Stimulated activated CD4-positive, alpha-beta T cell treated with anti-CD3 and anti-CD28 coated beads, Interleukin-12 subunit alpha, Interleukin-12 subunit beta, amount 100 ng/mL, for 24 hours (primary cell): ENCODE data around the gene BCAS1.
A peak's percentile ranks its signal among the peaks of the same experiment; 100 is the strongest.
"Not testable (repeated sequence)": the region's sequence is repeated elsewhere in the genome, so short reads cannot be mapped to it uniquely, and the experiment has no call there.

Experiments used
- DNase-seq, 2 experiments: peaks; one replicate each; pipeline ENCODE4 v3.0.0-alpha.2; 2020; ENCODE audit warnings: low read depth in 2 of 2

BCAS1 gene

DNA sequence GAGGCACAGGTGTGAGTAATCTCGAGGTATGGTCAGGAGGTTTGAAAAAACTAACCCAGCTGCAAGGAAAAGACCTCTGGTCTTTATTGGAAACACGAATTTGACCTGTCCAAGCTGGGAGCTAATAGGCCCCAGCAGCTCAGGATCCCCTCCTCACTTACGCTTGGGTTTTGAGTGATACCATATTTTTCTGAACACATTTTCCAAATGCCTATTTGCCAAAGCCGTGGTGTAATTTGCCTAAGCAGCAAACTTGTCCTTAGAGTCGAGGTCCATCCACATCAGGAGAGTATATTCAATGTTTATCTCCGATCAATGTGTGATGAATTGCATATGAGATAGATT is 128.0 kb downstream of the BCAS1 start:
- no peak for DNase-seq

DNA sequence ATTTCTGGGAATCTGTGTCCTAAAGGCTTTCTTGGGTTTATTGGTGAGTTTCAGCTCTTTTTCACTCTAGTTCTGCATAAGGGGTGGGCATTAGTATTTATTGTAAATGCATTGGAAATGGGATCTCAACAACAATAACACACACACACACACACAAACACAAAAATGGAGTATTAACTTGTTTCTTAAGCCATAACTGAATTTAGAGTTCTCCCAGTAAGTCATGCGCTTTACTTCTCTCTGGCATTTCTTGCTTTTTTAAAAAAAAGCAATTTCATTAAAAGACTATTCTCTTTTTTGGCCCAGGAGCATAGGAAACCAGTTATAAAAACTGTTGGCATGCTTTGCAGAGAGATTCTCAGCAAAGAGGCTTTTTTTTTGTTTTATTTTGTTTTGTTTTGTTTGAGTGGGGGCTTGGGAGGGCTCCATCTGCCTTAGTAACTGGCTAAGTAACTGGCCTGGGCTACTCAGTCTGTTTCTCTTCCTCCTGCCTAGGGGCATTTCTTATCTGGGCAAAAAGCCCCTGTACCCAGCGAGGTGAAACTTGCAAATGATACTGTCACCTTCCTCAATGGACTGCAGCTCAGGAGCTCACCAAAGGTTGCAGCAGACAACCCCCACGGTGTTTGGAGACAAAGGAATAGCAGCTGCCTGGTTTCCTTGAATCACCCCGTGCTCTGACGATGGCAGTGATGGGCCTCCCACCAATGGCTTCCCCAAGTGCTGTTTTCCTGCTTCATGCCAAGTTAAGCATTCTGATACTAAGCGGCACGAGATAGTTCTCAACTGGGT is 128.5 kb downstream of the BCAS1 start:
- no peak for DNase-seq

DNA sequence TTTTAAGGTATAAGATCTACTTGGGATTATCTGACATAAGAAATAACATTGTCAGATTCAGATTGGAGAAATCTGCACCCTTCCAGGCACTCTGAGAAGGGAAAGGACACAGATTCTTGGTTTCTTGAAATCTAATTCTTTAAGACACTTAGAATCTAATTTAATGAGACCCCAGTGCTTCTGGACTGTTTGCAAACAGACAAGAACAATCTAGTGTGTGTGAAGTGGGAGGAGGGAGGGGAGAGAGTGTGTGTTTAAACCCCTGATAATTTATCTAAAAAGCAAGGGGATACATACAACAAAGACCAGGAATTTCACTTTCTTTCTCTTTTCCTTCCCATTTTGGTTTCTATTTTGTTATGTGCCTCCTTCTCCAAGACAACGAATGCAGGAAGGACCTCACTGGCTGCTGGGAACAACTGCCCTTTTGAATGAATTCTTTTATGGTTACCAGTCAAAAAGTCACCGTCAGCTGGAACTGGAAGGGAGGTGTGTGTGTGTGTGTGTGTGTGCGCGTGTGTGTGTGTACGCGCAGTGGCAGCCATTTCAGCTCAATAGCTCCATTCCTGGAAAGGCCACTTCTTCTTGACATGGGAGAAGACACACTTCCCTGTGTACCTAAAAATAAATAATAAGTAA is 129.4 kb downstream of the BCAS1 start:
- DNase-seq, result no peak

DNA sequence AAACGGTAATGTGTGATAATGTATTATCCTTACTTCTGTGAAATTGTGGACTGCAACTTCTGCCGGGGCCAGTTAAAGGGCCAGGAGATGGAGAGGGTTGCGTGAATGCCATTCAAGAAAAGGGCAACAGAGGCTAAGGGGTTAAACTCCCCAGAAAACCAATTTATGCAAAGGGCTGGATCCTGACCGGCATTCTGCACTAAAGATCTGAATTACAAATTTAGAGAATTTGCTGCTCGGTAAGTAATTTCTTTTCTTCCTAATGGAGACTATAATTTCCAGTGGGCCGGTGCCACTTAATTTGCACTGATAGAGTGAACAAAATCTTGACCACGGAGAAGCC is 130.1 kb downstream of the BCAS1 start:
- DNase-seq, result no peak

DNA sequence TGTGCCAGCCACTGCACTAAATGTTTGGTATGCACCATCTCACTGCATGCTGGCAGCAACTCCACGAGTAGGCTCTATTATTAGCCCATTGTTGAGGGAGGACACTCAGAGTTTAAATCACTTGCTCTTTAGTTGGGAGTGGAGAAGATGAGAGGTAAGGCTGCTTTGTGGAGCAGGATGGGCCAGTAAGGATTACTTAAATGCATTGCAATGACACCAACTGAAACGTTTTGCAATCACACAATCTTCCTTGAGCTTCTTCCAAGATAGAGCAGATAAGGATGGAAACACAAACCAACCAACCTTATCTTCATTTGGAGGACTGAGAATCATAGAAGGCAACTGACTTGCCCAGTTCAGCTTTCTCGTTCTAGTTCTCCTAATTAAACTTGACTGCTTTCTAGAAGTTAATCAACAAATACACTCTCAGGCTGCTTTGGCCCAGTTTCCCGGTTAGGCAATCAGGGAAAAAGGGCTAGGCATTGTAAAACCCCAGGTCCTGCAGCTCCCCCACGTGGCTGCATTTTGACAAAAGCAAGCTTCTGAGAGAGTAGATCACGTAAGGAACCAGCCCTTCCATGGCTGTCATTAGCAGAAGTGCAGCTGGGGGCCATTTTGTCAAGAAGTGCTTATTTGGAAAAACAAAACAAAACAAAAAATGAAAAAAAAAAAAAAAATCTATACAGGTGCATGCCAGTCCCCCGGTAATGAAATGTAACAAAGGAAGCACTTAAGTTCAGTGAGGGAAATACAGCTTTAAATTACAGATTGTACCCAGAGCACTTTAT is 130.6 kb downstream of the BCAS1 start:
- DNase-seq, result peak; percentile 37 to 67

DNA sequence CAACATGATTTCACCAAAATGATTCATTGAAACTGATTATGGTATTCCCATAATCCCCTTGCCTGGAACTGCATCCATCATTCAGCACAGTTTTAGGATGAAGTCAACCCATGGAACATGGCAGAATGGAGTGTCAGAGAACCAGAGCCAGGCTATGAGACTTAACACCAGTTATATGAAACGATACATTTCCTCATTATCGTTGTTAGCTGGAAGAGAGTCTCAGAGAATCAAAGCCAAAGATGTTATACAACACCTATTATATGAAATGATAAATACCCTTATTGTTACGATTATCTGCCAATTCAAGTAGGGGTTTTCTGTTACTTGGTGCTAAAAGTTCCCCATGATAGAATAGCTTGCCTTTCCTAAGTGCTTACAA is 131.2 kb downstream of the BCAS1 start:
- DNase-seq, result no peak

DNA sequence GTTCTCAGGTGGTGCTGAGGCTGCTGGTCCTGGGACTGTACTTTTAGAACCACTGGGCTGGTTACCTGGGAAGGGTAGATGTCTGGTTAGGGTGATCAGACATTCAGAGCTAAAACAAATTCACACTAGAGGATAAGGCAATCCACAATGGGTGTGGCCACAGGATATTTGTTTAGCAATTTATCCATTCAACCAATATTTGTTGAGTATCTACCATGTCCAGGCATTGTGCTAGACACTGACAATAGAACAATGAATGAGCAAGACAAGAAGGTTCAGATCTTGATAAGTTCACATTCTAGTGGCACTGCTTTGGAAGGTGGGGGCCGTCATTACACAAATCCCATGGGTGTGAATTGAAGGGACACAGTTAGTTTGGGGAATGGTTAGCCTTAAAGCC is 131.7 kb downstream of the BCAS1 start:
- DNase-seq, result no peak

DNA sequence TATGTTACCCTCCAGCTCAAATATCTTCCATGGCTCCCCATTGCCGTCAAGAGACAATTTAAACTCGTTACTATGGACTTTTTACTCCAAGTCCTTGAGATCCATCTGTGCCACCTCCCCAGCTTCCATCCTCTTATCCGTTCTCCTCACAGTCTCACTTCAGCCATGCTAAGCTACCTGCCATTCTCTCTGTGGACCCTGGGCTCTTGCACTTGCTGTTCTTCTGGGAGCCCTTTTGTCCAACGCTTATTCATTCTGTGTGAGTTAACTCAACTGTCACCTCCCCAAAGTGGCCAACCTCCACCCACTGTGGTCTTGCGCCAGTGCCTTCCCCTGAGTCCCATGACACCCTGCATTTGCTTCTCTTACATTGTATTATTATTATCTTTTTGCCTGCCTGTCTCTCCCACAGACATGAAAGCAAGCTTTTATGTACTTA is 132.4 kb downstream of the BCAS1 start:
- DNase-seq, result no peak

DNA sequence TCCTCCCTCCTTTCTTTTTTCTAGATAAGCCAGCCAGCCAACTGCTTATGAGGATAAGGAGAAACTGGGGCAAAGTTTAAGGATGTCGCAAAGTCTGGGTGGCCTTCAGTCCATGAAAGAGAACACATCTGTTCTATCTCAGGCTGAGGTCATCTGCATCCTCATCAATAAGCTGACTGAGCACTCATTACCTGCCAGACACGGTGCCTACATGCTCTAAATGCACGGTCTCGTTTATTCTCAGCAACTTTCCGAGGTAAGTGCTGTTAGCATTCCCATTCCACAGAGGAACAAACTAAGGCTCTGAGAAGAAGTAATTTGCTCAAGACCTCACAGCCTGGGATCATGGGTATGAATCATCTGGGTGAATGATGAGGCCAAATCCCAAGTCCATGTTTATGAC is 133.1 kb downstream of the BCAS1 start:
- no peak for DNase-seq

DNA sequence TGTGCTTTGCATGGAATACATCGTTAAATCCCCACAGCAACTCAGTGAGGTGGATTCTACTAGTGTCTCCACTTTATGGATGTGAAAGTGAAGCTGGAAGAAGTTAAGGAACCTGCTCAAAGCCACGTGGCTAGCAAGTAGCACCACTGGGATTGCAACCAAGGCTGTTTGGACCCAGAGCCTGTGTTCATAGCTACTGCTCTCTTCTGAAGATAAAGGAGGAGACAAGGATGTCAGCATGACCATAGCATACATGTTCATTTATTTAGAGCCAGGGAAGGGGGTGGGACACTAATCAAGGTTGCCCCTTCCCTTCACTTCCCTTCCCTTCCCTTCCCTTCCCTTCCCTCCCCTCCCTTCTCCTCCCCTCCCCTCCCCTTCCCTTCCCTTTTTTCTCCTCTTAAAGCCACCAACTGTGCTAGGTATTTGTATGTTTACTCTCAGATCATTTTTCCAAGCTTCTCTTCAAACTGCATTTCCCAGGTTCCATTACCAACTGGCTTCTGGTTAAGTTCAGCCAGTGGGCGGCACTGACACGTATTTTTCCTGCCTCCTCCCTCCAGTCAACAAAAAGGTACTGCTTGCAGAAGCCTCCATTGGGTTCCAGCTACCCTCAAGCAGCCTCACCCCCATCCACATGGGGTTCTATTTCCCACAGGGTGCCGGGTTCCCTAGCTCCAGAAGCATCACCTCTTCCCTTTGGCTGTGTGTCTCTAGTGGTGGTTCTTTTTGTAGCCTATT is 134.9 kb downstream of the BCAS1 start:
- DNase-seq, result no peak

DNA sequence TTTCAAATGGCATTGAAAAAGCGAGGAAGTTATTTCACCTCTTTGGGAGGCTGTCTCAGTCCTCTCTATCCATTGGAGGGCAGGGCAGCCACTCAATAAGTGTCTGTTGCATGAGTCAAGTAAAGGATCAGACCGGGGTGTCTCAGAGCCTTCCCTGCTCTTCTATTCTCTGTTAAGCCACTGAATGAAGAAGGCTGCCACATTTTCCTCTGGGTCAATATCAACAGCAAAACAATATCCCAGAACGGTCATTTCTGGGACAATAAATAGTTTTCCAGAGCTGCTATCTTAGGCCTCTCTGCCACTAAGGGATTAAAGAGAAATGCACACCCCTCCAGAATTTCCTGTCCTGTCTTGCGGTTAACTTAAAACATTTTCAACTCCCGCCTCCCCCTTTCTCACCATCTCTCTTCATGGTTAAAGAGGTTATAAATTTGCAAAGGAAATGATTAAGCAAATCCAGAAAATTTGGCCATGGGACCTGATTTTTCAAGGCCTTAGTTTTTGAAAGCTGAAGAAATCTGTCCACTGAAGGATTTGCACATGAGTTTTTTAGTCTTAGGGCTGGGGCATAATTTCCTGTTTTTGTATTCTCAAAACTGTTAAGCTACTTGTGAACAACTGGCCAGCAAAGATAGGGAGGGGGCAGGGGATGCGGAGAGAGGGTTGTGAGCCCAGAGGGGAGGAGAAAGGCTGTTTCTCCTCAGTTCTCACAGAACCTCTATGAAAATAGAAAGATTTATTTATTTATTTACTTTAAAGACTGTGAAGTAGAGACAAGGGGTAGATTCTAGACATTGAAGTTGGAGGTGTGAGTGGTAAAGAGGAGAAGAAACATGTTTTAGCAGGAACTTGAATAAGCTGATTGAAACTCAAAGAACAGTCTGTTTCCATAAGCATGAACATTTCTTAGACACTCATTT is 135.7 kb downstream of the BCAS1 start:
- no peak for DNase-seq

DNA sequence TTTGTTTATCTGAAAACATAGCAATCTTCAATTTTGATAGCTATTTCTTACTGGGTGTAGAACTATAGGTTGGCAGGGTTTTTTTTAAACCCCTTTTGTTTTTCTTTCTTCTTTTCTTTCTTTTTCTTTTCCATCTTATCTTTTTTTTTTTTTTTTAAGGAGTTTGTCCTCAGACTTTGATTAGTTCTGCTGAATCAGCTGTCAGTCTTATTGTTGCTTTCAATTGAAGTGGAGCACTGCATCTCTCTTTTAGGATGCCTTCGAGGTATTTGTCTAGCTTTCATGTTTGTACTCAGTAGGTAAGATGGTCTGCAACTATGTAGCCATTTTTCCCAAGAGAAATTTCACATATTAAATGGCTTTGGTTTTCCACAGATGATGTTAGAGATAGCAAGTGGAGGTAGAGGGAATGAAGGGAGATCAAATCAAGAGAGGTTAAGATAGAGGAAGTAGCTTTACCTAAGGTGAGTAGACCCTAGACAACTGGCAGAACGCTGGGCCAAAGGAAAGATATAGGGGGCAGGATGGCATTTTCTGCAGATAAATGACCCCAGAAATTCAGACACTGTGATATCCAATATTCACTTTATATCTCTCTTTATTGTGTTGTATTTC is 137.1 kb downstream of the BCAS1 start:
- DNase-seq, result no peak

DNA sequence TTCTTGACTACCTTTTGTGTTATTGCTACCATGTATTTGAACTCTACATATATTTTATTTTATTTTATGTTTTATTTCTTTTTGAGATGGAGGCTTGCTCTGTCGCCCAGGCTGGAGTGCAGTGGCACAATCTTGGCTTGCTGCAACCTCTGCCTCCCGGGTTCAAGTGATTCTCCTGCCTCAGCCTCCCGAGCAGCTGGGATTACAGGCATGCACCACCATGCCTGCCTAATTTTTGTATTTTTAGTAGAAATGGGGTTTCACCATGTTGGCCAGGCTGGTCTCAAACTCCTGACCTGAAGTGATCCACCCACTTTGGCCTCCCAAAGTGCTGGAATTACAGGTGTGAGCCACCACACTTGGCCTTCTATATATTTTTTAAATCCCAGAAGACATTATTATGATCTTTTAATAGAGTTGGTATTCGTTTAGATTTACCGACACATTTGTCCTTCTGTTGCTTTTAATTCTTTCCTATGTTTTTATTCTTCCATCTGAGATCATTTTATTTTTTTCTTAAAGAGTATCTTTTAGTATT is 137.7 kb downstream of the BCAS1 start:
- not testable (repeated sequence) for DNase-seq

DNA sequence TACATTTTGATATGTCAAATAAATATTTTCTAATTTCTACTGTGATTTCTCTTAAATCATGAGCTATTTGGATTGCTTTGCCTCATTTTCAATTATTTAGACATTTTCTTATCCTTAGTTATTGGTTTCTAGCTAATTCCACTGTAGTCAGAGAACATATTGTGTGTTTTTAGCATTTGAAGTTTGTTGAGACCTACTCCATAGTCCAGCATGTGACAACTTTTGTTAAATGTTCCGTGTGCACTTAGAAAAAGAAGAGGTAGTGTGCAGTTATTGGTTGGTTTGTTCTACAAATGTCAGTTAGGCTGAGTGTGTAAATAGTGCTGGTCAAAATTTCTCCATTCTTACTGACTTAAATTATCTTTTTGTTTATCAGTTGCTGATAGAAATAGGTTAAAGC is 138.8 kb downstream of the BCAS1 start:
- no peak for DNase-seq

DNA sequence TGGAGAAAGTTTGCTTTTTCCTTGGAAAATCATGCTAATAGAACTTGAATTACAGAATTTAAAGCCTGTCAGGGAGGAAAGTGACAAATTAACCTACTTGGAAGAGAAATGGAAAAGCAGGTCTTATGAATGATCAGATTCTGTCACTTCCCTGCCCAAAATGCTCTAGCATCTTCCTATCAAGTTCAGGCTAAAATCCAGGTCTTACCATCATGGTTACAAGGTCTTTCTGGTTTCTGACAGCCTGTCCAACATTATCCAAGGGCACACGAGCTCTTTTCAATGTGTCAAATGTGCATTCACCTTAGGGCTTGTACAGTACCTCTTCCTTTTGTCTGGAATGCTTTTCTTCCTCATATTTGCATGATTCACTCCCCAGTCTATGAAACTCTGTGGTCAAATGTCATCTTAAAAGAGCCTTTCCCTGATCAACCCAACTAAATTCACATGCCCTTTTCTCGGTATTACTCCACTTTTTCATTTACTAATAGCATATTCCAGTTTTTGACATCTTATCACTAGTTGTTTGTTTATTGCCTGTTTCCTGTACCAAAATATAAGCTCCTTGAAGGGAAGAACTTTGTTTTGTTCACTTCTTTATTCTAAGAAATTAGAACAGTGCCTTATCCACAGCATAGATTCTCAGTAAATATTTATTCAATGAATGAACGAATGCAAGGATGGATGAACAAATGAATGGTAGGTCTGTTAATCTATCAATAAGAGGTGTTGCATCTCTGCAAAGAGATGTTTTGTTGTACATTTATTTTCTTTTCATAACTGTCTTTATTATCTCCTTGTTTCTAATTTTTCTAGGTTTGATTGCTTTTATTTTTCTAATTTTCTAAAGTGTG is 139.5 kb downstream of the BCAS1 start:
- no peak for DNase-seq

DNA sequence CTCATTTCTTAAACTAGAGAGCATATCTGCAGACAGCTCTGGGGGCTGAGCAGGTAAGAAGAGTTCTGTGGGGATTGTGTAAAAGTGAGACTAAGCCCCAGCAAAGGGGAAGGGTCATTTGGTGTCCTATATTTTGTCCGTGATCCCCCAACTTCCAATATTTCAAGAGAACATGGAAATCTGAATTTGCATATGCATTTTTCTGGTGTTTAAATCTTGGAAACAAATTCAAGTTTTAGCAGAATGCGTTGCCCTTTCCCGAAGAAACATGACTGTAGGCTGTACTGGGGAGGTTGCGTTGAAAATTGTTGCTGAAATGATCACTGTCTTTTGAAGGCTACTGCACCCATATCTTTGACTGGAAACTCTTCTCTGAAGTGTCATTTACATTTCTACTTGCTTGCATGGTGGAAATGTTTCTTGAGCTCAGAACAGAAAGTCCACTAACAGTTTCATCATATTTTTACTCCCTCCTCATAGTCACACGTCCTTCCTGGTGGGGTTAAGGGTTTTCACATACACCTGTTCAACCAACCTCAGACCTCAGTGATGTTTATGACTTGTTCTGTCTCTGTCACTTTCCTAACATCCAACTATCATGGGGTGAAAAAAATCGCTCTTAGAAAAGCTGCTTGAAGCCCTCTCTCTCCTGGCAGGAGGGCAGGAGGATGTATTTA is 140.3 kb downstream of the BCAS1 start:
- DNase-seq, result no peak

DNA sequence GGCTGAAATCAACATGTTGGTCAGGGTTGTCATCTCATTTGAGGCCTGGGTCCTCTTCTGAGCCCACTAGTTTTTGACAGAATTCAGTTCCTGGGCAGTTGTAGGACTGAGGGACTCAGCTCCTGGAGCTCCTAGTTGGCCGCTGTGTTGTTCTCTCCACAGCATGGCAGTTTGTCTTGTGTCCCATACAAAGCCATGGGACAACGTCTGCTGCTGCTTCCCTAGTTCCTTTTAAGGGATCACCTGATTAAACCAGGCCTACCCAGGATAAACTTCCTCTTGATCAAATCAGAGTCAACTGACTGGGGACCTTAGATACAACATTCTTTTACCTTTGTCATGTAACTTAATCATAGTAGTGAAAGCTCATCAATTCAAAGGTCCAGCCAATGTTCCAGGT is 141.0 kb downstream of the BCAS1 start:
- no peak for DNase-seq

DNA sequence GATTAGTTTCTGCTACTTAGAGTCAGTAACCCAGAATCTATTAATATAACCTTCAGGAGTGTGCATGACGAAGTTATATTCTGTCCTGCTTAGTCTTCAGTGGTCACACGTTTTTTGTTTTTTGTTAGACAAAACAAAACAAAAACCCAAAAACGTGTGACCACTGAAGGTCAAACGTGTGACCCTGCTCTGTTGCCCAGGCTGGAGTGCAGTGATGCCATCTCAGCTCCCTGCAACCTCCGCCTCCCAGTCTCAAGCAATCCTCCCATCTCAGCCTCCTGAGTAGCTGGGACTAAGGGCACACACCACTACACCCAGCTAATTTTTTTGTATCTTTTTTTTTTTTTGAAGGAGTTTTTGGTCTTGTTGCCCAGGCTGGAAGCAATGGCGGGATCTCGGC is 142.4 kb downstream of the BCAS1 start:
- DNase-seq, result no peak
